IPS-18c (cell line): Measurements from ENCODE around the gene DACT1.

ENCODE experiments used
- H3K4me3 ChIP-seq: 2 replicates; pipeline ENCODE4 v1.7.0; 2013; ENCODE audit warnings: low read depth, mild to moderate bottlenecking, low read length, moderate library complexity; ENCODE audit not compliant: insufficient read depth
- H3K9me3 ChIP-seq: one replicate; pipeline ENCODE4 v1.6.1; 2013; ENCODE audit warnings: mild to moderate bottlenecking, low read length, moderate library complexity; ENCODE audit not compliant: control insufficient read depth, insufficient read depth

Gene DACT1

GRCh38 chr14:58633831-58634230 is 3.9 kb upstream of the DACT1 start:
- no peaks in the 10 kb centered on the region for H3K9me3 ChIP-seq
- no peak overlapping the region for H3K4me3 ChIP-seq

GRCh38 chr14:58634406-58635090 is 3.2 kb upstream of the DACT1 start:
- Histone ChIP-seq H3K9me3 (no peaks in the 10 kb centered on the region), H3K4me3 (no peak overlapping the region)

- Histone ChIP-seq H3K4me3 (no peak overlapping the region), H3K9me3 (no peaks in the 10 kb centered on the region)
Measured at GRCh38 chr14:58635091-58635830, 2.5 kb upstream of the DACT1 start.

- no peaks in the 10 kb centered on the region for H3K9me3 ChIP-seq
- H3K4me3 ChIP-seq = no peak overlapping the region
Measured at GRCh38 chr14:58636129-58636528, 1.6 kb upstream of the DACT1 start.

- Histone ChIP-seq H3K9me3 (no peaks in the 10 kb centered on the region), H3K4me3 (peak overlapping the region; percentile 42)
Measured at GRCh38 chr14:58637040-58637390, 747 bp upstream of the DACT1 start.

- peak overlapping the region; percentile 63 for H3K4me3 ChIP-seq
- no peaks in the 10 kb centered on the region for H3K9me3 ChIP-seq
Measured at GRCh38 chr14:58638231-58639197, 752 bp downstream of the DACT1 start.

- peak overlapping the region; percentile 63 for H3K4me3 ChIP-seq
- no peaks in the 10 kb centered on the region for H3K9me3 ChIP-seq
Measured at GRCh38 chr14:58639198-58639565, 1.4 kb downstream of the DACT1 start.

- H3K9me3 ChIP-seq = no peaks in the 10 kb centered on the region
- peak overlapping the region; percentile 63; the same call in 1 of the 2 replicates for H3K4me3 ChIP-seq
Measured at GRCh38 chr14:58639842-58640484, 2.2 kb downstream of the DACT1 start.

GRCh38 chr14:58640959-58641358 is 3.2 kb downstream of the DACT1 start:
- no peak overlapping the region for H3K4me3 ChIP-seq
- H3K9me3 ChIP-seq = no peaks in the 10 kb centered on the region

- no peak overlapping the region for H3K4me3 ChIP-seq
- H3K9me3 ChIP-seq = no peaks in the 10 kb centered on the region
Measured at GRCh38 chr14:58641509-58641908, 3.7 kb downstream of the DACT1 start.

- Histone ChIP-seq H3K4me3 (no peak overlapping the region), H3K9me3 (no peaks in the 10 kb centered on the region)
Measured at GRCh38 chr14:58643366-58643765, 5.6 kb downstream of the DACT1 start.

GRCh38 chr14:58645641-58646040 is 7.9 kb downstream of the DACT1 start:
- H3K4me3 ChIP-seq = no peak overlapping the region
- H3K9me3 ChIP-seq = no peaks in the 10 kb centered on the region

GRCh38 chr14:58646479-58646878 is 8.7 kb downstream of the DACT1 start:
- H3K9me3 ChIP-seq = no peaks in the 10 kb centered on the region
- no peak overlapping the region for H3K4me3 ChIP-seq

GRCh38 chr14:58647777-58648176 is 10.0 kb downstream of the DACT1 start:
- Histone ChIP-seq H3K4me3 (no peak overlapping the region), H3K9me3 (no peaks in the 10 kb centered on the region)

GRCh38 chr14:58650857-58651256 is 13.1 kb downstream of the DACT1 start:
- no peak overlapping the region for H3K4me3 ChIP-seq
- H3K9me3 ChIP-seq = no peaks in the 10 kb centered on the region

- Histone ChIP-seq H3K9me3 (no peaks in the 10 kb centered on the region), H3K4me3 (no peak overlapping the region)
Measured at GRCh38 chr14:58656671-58657411, 19.1 kb downstream of the DACT1 start.

GRCh38 chr14:58659061-58659460 is 21.3 kb downstream of the DACT1 start:
- no peak overlapping the region for H3K4me3 ChIP-seq
- H3K9me3 ChIP-seq = no peaks in the 10 kb centered on the region
